ENCODE measurements around the gene UBE4A. TPM values are rescaled to one million over a fixed set of nuclear protein-coding genes. Genes with fewer than 3 reads are reported as not detected.

The UBE4A gene
- total and polyA plus RNA-seq, 2 donors (not counting 3 experiments of a cell fraction or from before 2014, with no cell fraction given) = 13.3 to 40.2 TPM

DNA sequence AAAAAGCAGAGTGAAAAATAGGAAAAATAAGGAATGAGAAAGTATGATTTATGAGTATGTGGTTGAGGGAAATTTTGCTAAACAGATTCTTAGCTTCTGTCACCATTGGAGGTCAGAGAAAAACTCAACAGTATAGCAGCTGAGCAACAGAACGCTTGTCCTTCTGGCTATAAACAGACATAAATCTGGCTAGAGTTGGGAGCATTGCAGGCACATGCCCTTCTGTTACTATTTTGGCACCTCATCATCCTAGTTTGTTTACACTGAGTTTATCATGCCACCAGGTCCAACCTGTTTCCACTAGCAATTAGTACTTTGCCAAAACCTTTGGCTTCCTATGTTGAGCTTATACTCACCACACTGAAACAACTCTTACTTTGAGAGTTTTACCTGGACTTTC lies 6.9 kb downstream of the UBE4A start:
- peaks cover 9 to 14% of the 10 kb centered on the region in 2 experiments for H3K36me3 ChIP-seq (ENCODE audit: control insufficient read depth in 2 of 2, extremely low read depth in 1 of 2, insufficient read depth in 2 of 2, low read length in 2 of 2)
- no peaks in the 10 kb centered on the region for H3K27me3 ChIP-seq (ENCODE audit: control insufficient read depth in 2 of 2, insufficient read depth in 2 of 2, low read length in 2 of 2)
- POLR2A ChIA-PET = no interaction called here
- H3K9ac ChIP-seq (replicated peaks; ENCODE audit: extremely low read depth, insufficient read depth, low read length) = no peak overlapping the region
- TF ChIP-seq POLR2A (IDR thresholded peaks at IDR 0.05; ENCODE audit: low read depth, low read length) (no peak), FOS (IDR thresholded peaks at IDR 0.05; ENCODE audit: borderline replicate concordance, insufficient read depth, low read length) (no peak), JUN (IDR thresholded peaks at IDR 0.05; ENCODE audit: borderline replicate concordance, insufficient read depth, insufficient read length, low read depth) (no peak), EZH2 (IDR thresholded peaks at IDR 0.05; ENCODE audit: borderline replicate concordance, low read depth, low read length, severe bottlenecking) (no peak), GATA2 (IDR thresholded peaks at IDR 0.05; ENCODE audit: insufficient read depth, insufficient read length, low read depth, low read length) (no peak), MYC (IDR thresholded peaks at IDR 0.05; ENCODE audit: low read depth, low read length) (no peak), POLR2AphosphoS5 (IDR thresholded peaks at IDR 0.05; ENCODE audit: insufficient read depth, low read depth, low read length) (no peak)
- TF ChIP-seq, protein P1, sequence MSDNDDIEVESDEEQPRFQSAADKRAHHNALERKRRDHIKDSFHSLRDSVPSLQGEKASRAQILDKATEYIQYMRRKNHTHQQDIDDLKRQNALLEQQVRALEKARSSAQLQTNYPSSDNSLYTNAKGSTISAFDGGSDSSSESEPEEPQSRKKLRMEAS (IDR thresholded peaks at IDR 0.05; ENCODE audit: insufficient read depth, insufficient read length) = no peak
- TF ChIP-seq, protein P2, sequence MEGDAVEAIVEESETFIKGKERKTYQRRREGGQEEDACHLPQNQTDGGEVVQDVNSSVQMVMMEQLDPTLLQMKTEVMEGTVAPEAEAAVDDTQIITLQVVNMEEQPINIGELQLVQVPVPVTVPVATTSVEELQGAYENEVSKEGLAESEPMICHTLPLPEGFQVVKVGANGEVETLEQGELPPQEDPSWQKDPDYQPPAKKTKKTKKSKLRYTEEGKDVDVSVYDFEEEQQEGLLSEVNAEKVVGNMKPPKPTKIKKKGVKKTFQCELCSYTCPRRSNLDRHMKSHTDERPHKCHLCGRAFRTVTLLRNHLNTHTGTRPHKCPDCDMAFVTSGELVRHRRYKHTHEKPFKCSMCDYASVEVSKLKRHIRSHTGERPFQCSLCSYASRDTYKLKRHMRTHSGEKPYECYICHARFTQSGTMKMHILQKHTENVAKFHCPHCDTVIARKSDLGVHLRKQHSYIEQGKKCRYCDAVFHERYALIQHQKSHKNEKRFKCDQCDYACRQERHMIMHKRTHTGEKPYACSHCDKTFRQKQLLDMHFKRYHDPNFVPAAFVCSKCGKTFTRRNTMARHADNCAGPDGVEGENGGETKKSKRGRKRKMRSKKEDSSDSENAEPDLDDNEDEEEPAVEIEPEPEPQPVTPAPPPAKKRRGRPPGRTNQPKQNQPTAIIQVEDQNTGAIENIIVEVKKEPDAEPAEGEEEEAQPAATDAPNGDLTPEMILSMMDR (IDR thresholded peaks at IDR 0.05; ENCODE audit: extremely low read depth in 1 of 2, insufficient read depth in 1 of 2, low read depth in 1 of 2, low read length in 2 of 2) = no peak
- H3K9me3 ChIP-seq (replicated peaks; ENCODE audit: control insufficient read depth, insufficient read depth, low read length) = no peaks in the 10 kb centered on the region
- H3K4me2 ChIP-seq (ENCODE audit: insufficient read depth, low read length) = no peak overlapping the region
- DNase-seq (ENCODE audit: low read depth, low spot score) (no peak), FAIRE-seq (no peak)
- H3K4me1 ChIP-seq (ENCODE audit: control insufficient read depth, extremely low read depth, insufficient read depth, low read length) = no peaks in the 10 kb centered on the region
- intact Hi-C loops (cut with micrococcal nuclease) = no loop called here
- no peak overlapping the region for H3K27ac ChIP-seq (ENCODE audit: insufficient read depth, low read depth, low read length)
- H4K20me1 ChIP-seq (replicated peaks; ENCODE audit: control insufficient read depth, extremely low read depth, insufficient read depth, low read length) = no peaks in the 10 kb centered on the region
- no peaks in the 10 kb centered on the region for H3K9me1 ChIP-seq (replicated peaks; ENCODE audit: control insufficient read depth, extremely low read depth, insufficient read depth, low read length)
- no TSS peak for BruUV-seq (replicated peaks)
- no peak overlapping the region for H3K4me3 ChIP-seq (replicated peaks in 1 of 3; ENCODE audit: insufficient read depth in 1 of 3, low read depth in 1 of 3, low read length in 3 of 3)
- dilution Hi-C loops (cut with MboI; ENCODE audit: extremely low pct_ligation_motif_present, low sequenced_read_pairs) = no loop called here
- peaks cover 14% of the 10 kb centered on the region for H3K79me2 ChIP-seq (ENCODE audit: control insufficient read depth, insufficient read depth, low read length)
- no peak overlapping the region for H2AFZ ChIP-seq (ENCODE audit: low read depth, low read length)
- CTCF ChIA-PET = interaction anchor here (1.0 to 1.2 kb wide), 2 partner anchors 12 to 71 kb away, joined by 3 read pairs; no protein-coding TSS in a partner anchor

Data from endothelial cell of umbilical vein (primary cell).